Natural killer cell (primary cell): ENCODE results near the gene WDFY3. TPM values are rescaled to one million over a fixed set of nuclear protein-coding genes. Genes with fewer than 3 reads are reported as not detected.

Experiments used
- ATAC-seq, 3 donors: fragments of 150-1000 bp in 2 of 3; fragments of 200-7000 bp in 1 of 3; cut with Tn5 transposase; 1 replicate in 1 of 3; 2 replicates in 2 of 3; pipeline ENCODE4 v1.10.0; 2021; ENCODE audit warnings: mild to moderate bottlenecking in 2 of 3, moderate library complexity in 2 of 3
- DNase-seq, 2 donors: peaks; one replicate each; pipeline versions ENCODE4 v3.0.0 to v3.0.0-alpha.2; 2013 to 2021; ENCODE audit warnings: mixed read lengths in 1 of 2
- H3K27ac ChIP-seq: one replicate; pipeline ENCODE4 v1.5.1; 2013; ENCODE audit warnings: mild to moderate bottlenecking, low read length
- H3K27me3 ChIP-seq: one replicate; pipeline ENCODE4 v1.6.1; 2013; ENCODE audit warnings: low read length; ENCODE audit not compliant: control insufficient read depth, insufficient read depth
- H3K36me3 ChIP-seq: one replicate; pipeline ENCODE4 v1.6.1; 2013; ENCODE audit warnings: low read length; ENCODE audit not compliant: control insufficient read depth, insufficient read depth
- H3K4me1 ChIP-seq: one replicate; pipeline ENCODE4 v1.6.1; 2013; ENCODE audit warnings: low read length; ENCODE audit not compliant: control insufficient read depth, insufficient read depth
- H3K4me3 ChIP-seq: one replicate; pipeline ENCODE4 v1.5.1; 2013; ENCODE audit warnings: low read length
- H3K9me3 ChIP-seq: one replicate; pipeline ENCODE4 v1.6.1; 2013; ENCODE audit warnings: low read length; ENCODE audit not compliant: control insufficient read depth, insufficient read depth
- H3K27ac Mint-ChIP-seq, 2 donors: one replicate each; pipeline ENCODE4 v1.8.0; 2022; ENCODE audit warnings: mild to moderate bottlenecking in 2 of 2, mixed read lengths in 2 of 2, moderate library complexity in 1 of 2
- H3K27me3 Mint-ChIP-seq, 2 donors: one replicate each; pipeline ENCODE4 v1.8.0; 2022; ENCODE audit warnings: low read depth in 2 of 2, mixed read lengths in 2 of 2
- H3K36me3 Mint-ChIP-seq: one replicate; pipeline ENCODE4 v1.8.0; 2022; ENCODE audit warnings: mixed read lengths
- H3K4me1 Mint-ChIP-seq, 2 donors: one replicate each; pipeline ENCODE4 v1.8.0; 2022; ENCODE audit warnings: mixed read lengths in 2 of 2
- H3K4me3 Mint-ChIP-seq: one replicate; pipeline ENCODE4 v1.8.0; 2022; ENCODE audit warnings: mild to moderate bottlenecking, moderate library complexity, mixed read lengths
- H3K9me3 Mint-ChIP-seq, 2 donors: one replicate each; pipeline ENCODE4 v1.8.0; 2022; ENCODE audit warnings: mixed read lengths in 2 of 2
- WGBS: methylation state at CpG from one replicate; pipeline ENCODE4 v1.1.7; 2013; ENCODE audit warnings: missing lambda C conversion rate; ENCODE audit not compliant: insufficient coverage; 5-methylcytosine and 5-hydroxymethylcytosine counted together
- intact Hi-C: fragments of 100-400 bp; cut with micrococcal nuclease; formaldehyde crosslinking; loops from one replicate; pipeline ENCODE4 v1.14.2; 2022
- total RNA-seq, 4 donors: library from RNA; stranded (reverse); fragments of 120-200 nt in 1 of 4; gene quantifications; one replicate each; pipeline versions ENCODE4 v1.2.3 to v1.2.4, GENCODE V29; 2013 to 2022
- TF ChIP-seq, protein P1 (sequence below): fragments of 200-600 bp; IDR thresholded peaks from one replicate; pipeline ENCODE4 v1.8.0; 2022; ENCODE audit warnings: antibody characterized with exemption

The WDFY3 gene
- total RNA-seq, 3 donors from 2014 or later (not counting 1 experiment from before 2014, with no cell fraction given), result 2.5 to 7.2 (median 6.0) TPM

DNA sequence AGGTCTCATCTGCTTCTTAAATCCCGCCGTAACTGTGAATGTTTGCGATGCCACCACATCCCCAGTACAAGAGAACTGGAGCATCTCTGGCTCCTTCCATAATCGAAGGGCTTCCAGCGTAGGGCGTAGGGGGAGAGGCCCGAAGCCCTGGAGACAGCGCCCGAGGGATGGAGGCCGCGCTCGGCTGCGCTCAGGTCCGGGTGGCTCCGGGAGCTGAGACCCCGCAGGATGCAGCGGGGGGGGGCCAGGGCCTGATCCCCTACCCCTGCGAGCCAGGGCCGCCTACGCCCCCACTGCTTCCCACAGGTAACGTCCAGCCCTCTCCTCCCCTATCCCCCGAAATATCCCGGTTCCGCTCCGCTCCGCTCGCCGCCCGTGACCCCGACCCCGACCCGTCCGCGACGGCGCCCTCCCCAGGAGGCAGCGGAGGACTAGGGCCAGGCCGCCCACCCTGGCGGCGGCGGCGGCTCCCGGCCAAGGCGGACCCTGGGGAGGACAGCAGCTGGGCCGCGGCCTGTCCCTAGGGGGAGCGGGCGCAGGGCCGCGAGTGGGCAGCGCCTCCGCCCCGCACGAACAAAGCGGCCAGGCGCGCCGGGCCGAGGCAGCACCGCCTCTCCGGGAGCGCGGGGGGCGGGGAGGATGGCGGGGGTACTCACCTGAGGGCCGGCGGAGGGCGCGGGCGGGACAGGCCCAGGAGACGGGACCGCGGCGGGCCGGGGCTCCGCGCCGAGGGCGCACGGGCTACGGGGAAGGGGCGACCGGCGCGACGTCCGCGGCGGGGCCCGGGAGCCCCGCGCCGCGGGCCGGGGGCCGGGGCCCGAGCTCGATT, 723 bp downstream of the WDFY3 start:
- TF ChIP-seq, protein P1, sequence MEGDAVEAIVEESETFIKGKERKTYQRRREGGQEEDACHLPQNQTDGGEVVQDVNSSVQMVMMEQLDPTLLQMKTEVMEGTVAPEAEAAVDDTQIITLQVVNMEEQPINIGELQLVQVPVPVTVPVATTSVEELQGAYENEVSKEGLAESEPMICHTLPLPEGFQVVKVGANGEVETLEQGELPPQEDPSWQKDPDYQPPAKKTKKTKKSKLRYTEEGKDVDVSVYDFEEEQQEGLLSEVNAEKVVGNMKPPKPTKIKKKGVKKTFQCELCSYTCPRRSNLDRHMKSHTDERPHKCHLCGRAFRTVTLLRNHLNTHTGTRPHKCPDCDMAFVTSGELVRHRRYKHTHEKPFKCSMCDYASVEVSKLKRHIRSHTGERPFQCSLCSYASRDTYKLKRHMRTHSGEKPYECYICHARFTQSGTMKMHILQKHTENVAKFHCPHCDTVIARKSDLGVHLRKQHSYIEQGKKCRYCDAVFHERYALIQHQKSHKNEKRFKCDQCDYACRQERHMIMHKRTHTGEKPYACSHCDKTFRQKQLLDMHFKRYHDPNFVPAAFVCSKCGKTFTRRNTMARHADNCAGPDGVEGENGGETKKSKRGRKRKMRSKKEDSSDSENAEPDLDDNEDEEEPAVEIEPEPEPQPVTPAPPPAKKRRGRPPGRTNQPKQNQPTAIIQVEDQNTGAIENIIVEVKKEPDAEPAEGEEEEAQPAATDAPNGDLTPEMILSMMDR, result no peak
- H3K36me3 ChIP-seq, result no peaks in the 10 kb centered on the region
- H3K9me3 ChIP-seq, result no peaks in the 10 kb centered on the region
- Mint-ChIP-seq H3K36me3 (peaks cover 6% of the 10 kb centered on the region), H3K27me3 (peaks cover 31 to 36% of the 10 kb centered on the region in 2 donors), H3K9me3 (peaks cover 2 to 5% of the 10 kb centered on the region in 2 donors), H3K4me1 (peaks cover 0 to 6% of the 10 kb centered on the region in 2 donors), H3K27ac (no peak overlapping the region), H3K4me3 (no peak overlapping the region)
- intact Hi-C loops, result no loop called here
- H3K4me3 ChIP-seq, result no peak overlapping the region
- peaks cover 14% of the 10 kb centered on the region for H3K27me3 ChIP-seq
- no peak for ATAC-seq
- WGBS, result 4% methylated on average over 98 of the region's 98 CpGs
- no peak for DNase-seq
- H3K27ac ChIP-seq, result no peak overlapping the region
- H3K4me1 ChIP-seq, result peaks cover 7% of the 10 kb centered on the region

DNA sequence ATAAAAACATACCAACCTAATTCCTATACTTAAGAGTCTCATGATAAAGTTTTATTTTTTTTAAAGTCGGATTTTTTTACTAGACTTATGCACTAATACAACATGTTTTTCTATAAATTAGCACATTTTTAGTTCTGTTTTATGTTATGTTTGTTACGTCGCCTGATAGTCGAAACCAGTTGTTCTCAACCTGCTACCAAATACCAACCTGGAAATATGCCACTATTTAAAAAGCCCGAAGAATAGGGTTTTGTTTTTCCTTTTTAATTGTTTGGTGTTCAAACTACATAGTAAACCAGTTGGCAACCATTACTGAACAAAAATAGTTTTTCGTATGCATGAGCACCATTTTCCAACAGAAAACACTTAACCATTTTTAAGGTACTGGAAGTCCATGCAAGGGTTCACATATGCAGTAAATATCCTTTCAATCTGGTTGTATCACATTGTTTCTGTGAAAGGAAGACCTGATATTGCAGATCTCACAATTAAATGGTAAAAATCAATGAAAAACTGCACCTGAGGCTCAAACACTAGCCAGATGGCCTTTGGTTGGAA, 1.4 kb downstream of the WDFY3 start:
- H3K27me3 ChIP-seq, result peaks cover 14% of the 10 kb centered on the region
- Mint-ChIP-seq H3K27ac (no peak overlapping the region), H3K4me3 (no peak overlapping the region), H3K27me3 (peaks cover 31 to 36% of the 10 kb centered on the region in 2 donors), H3K9me3 (peaks cover 2 to 5% of the 10 kb centered on the region in 2 donors), H3K4me1 (peaks cover 0 to 6% of the 10 kb centered on the region in 2 donors), H3K36me3 (peaks cover 6% of the 10 kb centered on the region)
- ATAC-seq (no peak), DNase-seq (no peak)
- H3K9me3 ChIP-seq, result no peaks in the 10 kb centered on the region
- H3K4me3 ChIP-seq, result no peak overlapping the region
- H3K27ac ChIP-seq, result no peak overlapping the region
- 67% methylated on average over 1 of the region's 6 CpGs for whole genome bisulfite sequencing
- peaks cover 7% of the 10 kb centered on the region for H3K4me1 ChIP-seq
- intact Hi-C loops, result no loop called here
- H3K36me3 ChIP-seq, result no peaks in the 10 kb centered on the region
- TF ChIP-seq, protein P1, result no peak

DNA sequence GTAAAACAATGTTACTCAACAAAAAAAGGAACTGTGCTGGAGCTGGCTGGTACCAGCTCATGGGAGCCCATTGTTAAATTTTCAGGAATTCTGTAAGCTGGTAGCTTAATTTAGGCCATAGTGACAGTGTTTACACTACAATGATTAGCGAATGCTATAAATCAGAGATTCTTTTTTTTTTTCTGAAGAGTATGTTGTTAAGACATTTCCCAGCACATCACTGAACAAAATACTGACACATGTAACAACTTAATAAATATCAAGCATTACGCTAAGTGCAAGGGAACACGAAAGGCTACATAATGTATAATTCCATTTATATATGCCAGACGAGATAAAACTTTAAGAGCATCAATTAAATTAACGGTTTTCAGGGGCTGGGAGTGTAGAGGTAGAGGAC, 4.4 kb downstream of the WDFY3 start:
- Histone ChIP-seq H3K4me1 (peaks cover 7% of the 10 kb centered on the region), H3K36me3 (no peaks in the 10 kb centered on the region), H3K27ac (no peak overlapping the region), H3K27me3 (peaks cover 8% of the 10 kb centered on the region), H3K9me3 (no peaks in the 10 kb centered on the region), H3K4me3 (no peak overlapping the region)
- Mint-ChIP-seq H3K27ac (no peak overlapping the region), H3K4me1 (peaks cover 0 to 6% of the 10 kb centered on the region in 2 donors), H3K4me3 (no peak overlapping the region), H3K27me3 (peaks cover 16 to 23% of the 10 kb centered on the region in 2 donors), H3K9me3 (peaks cover 5 to 7% of the 10 kb centered on the region in 2 donors), H3K36me3 (peaks cover 2% of the 10 kb centered on the region)
- no peak for DNase-seq
- ATAC-seq, result no peak
- 94% methylated on average over 2 of the region's 5 CpGs for WGBS
- TF ChIP-seq, protein P1, result no peak
- intact Hi-C loops, result no loop called here
